IMR-90 (cell line): ENCODE measurements around the gene DIP2B. TPM values are rescaled to one million over a fixed set of nuclear protein-coding genes. Genes with fewer than 3 reads are reported as not detected.

Source experiments
- ATAC-seq: fragments of 200-7000 bp; cut with Tn5 transposase; 2 replicates; pipeline ENCODE4 v1.9.1; 2020; ENCODE audit warnings: low read depth, mild to moderate bottlenecking, moderate library complexity
- BruUV-seq: library from RNA; stranded (reverse); fragments of 400-500 nt; replicated peaks from 2 replicates; lab custom pipeline; 2021; lab: Mats Ljungman, UMichigan
- CTCF ChIA-PET: fragments of 300-600 bp; formaldehyde crosslinking; extraction: SDS; loops from one replicate; lab custom pipeline; 2021; ENCODE audit warnings: antibody characterized with exemption; lab: Yijun Ruan, JAX
- POLR2A ChIA-PET: fragments of 300-600 bp; sonication (Branson Sonifier 250); formaldehyde crosslinking; loops from one replicate; lab custom pipeline; 2022; ENCODE audit warnings: antibody characterized with exemption; ENCODE audit not compliant: unreplicated experiment; lab: Charles Lee
- DNase-seq: peaks from one replicate; pipeline ENCODE4 v3.0.0; 2013
- H2AFZ ChIP-seq: replicated peaks from 2 replicates; pipeline ENCODE3; 2013; ENCODE audit warnings: low read length, mild to moderate bottlenecking; ENCODE audit not compliant: poor library complexity
- H2AK5ac ChIP-seq: 2 replicates; pipeline ENCODE4 v1.6.1; 2013; ENCODE audit warnings: low read depth, low read length, inconsistent platforms
- H2AK9ac ChIP-seq: replicated peaks from 2 replicates; pipeline ENCODE3; 2013; ENCODE audit warnings: mild to moderate bottlenecking, low read depth, low read length, moderate library complexity; ENCODE audit not compliant: poor library complexity
- H2BK120ac ChIP-seq: 2 replicates; pipeline ENCODE4 v1.6.1; 2013; ENCODE audit warnings: low read depth, low read length, inconsistent platforms
- H2BK15ac ChIP-seq: 3 replicates; pipeline ENCODE4 v1.6.1; 2013; ENCODE audit warnings: low read depth, low read length, inconsistent platforms
- H2BK20ac ChIP-seq: 2 replicates; pipeline ENCODE4 v1.6.1; 2013; ENCODE audit warnings: low read depth, mild to moderate bottlenecking, inconsistent platforms, low read length, moderate library complexity
- H2BK5ac ChIP-seq: 2 replicates; pipeline ENCODE4 v1.6.1; 2013; ENCODE audit warnings: mild to moderate bottlenecking, low read depth, low read length, inconsistent platforms; ENCODE audit not compliant: poor library complexity, severe bottlenecking
- H3K14ac ChIP-seq: replicated peaks from 2 replicates; pipeline ENCODE4 v1.6.1; 2013; ENCODE audit warnings: low read depth, low read length, inconsistent platforms
- H3K18ac ChIP-seq: 2 replicates; pipeline ENCODE4 v1.6.1; 2013; ENCODE audit warnings: low read depth, low read length, control low read depth
- H3K23ac ChIP-seq: 2 replicates; pipeline ENCODE4 v1.6.1; 2013; ENCODE audit warnings: low read depth, low read length, inconsistent platforms
- H3K27ac ChIP-seq: 2 replicates; pipeline ENCODE4 v1.5.1; 2013; ENCODE audit warnings: mild to moderate bottlenecking, control low read depth, low read length; ENCODE audit not compliant: insufficient read depth
- H3K27me3 ChIP-seq: 2 replicates; pipeline ENCODE4 v1.6.1; 2013; ENCODE audit warnings: low read length; ENCODE audit not compliant: control insufficient read depth, insufficient read depth
- H3K36me3 ChIP-seq: 2 replicates; pipeline ENCODE4 v1.6.1; 2013; ENCODE audit warnings: low read length, mixed read lengths; ENCODE audit not compliant: control insufficient read depth, insufficient read depth
- H3K4ac ChIP-seq: 2 replicates; pipeline ENCODE4 v1.6.1; 2013; ENCODE audit warnings: low read depth, low read length, inconsistent platforms
- H3K4me1 ChIP-seq: 2 replicates; pipeline ENCODE4 v1.6.1; 2013; ENCODE audit warnings: low read length, mixed read lengths; ENCODE audit not compliant: control insufficient read depth, insufficient read depth
- H3K4me2 ChIP-seq: 2 replicates; pipeline ENCODE4 v1.6.1; 2013; ENCODE audit warnings: low read depth, mild to moderate bottlenecking, control low read depth, low read length, moderate library complexity
- H3K4me3 ChIP-seq: 2 replicates; pipeline ENCODE4 v1.5.1; 2013; ENCODE audit warnings: low read depth, mild to moderate bottlenecking, control low read depth, low read length, moderate library complexity; ENCODE audit not compliant: insufficient read depth
- H3K56ac ChIP-seq: 2 replicates; pipeline ENCODE4 v1.6.1; 2013; ENCODE audit warnings: low read length, inconsistent platforms; ENCODE audit not compliant: insufficient read depth; ENCODE audit errors: extremely low read depth
- H3K79me1 ChIP-seq, 2 experiments: 2 replicates each; pipeline ENCODE4 v1.6.1; 2013; ENCODE audit warnings: low read length in 2 of 2, inconsistent platforms in 1 of 2, low read depth in 1 of 2
- H3K9ac ChIP-seq: 2 replicates; pipeline ENCODE4 v1.6.1; 2013; ENCODE audit warnings: low read depth, low read length, control low read depth
- H3K9me1 ChIP-seq: 2 replicates; pipeline ENCODE4 v1.6.1; 2013; ENCODE audit warnings: low read length, inconsistent platforms; ENCODE audit not compliant: insufficient read depth
- H3K9me3 ChIP-seq: 2 replicates; pipeline ENCODE4 v1.6.1; 2013; ENCODE audit warnings: low read length; ENCODE audit not compliant: control insufficient read depth, insufficient read depth
- H4K20me1 ChIP-seq: 2 replicates; pipeline ENCODE4 v1.6.1; 2013; ENCODE audit warnings: low read length, inconsistent platforms; ENCODE audit not compliant: insufficient read depth
- H4K5ac ChIP-seq: 2 replicates; pipeline ENCODE4 v1.6.1; 2013; ENCODE audit warnings: mild to moderate bottlenecking, low read depth, low read length, control low read depth
- H4K8ac ChIP-seq, 2 experiments: 2 replicates each; pipeline ENCODE4 v1.6.1; 2013; ENCODE audit warnings: low read depth in 2 of 2, low read length in 2 of 2, control low read depth in 1 of 2, inconsistent platforms in 1 of 2
- H4K91ac ChIP-seq: 2 replicates; pipeline ENCODE4 v1.6.1; 2013; ENCODE audit warnings: low read depth, low read length, inconsistent platforms; ENCODE audit not compliant: insufficient read depth
- BHLHE40 ChIP-seq: fragments of 150-350 bp; IDR thresholded peaks from 2 replicates; pipeline ENCODE4 v1.6.1; 2016; ENCODE audit warnings: mild to moderate bottlenecking, low read depth, low read length
- CEBPB ChIP-seq: IDR thresholded peaks from 2 replicates; pipeline ENCODE4 v1.6.1; 2012; ENCODE audit warnings: low read depth, low read length, improper control_type of control experiment
- CHD1 ChIP-seq: IDR thresholded peaks from 2 replicates; pipeline ENCODE4 v1.6.1; 2012; ENCODE audit warnings: low read depth, low read length, improper control_type of control experiment
- FOS ChIP-seq: fragments of 150-350 bp; IDR thresholded peaks from 2 replicates; pipeline ENCODE4 v1.6.1; 2016; ENCODE audit warnings: low read depth, low read length
- MAFK ChIP-seq: IDR thresholded peaks from 2 replicates; pipeline ENCODE4 v1.6.1; 2012; ENCODE audit warnings: low read depth, low read length, improper control_type of control experiment
- MAZ ChIP-seq: IDR thresholded peaks from 2 replicates; pipeline ENCODE4 v1.6.1; 2012; ENCODE audit warnings: low read depth, mild to moderate bottlenecking, low read length, improper control_type of control experiment, moderate library complexity, borderline replicate concordance
- MXI1 ChIP-seq: IDR thresholded peaks from 2 replicates; pipeline ENCODE4 v1.6.1; 2012; ENCODE audit warnings: low read depth, mild to moderate bottlenecking, low read length, moderate library complexity, borderline replicate concordance
- NFE2L2 ChIP-seq: fragments of 150-350 bp; IDR thresholded peaks from 2 replicates; pipeline ENCODE4 v1.6.1; 2016; ENCODE audit warnings: low read depth, mild to moderate bottlenecking, low read length
- POLR2A ChIP-seq: IDR thresholded peaks from 2 replicates; pipeline ENCODE4 v1.6.1; 2012; ENCODE audit warnings: mild to moderate bottlenecking, low read depth, low read length
- RAD21 ChIP-seq: IDR thresholded peaks from 2 replicates; pipeline ENCODE4 v1.6.1; 2012; ENCODE audit warnings: low read length, improper control_type of control experiment
- RCOR1 ChIP-seq: IDR thresholded peaks from 2 replicates; pipeline ENCODE4 v1.6.1; 2012; ENCODE audit warnings: mild to moderate bottlenecking, low read length, improper control_type of control experiment; ENCODE audit not compliant: insufficient replicate concordance
- RFX5 ChIP-seq: IDR thresholded peaks from 2 replicates; pipeline ENCODE4 v1.8.0; 2012; ENCODE audit warnings: low read depth, mild to moderate bottlenecking, low read length, moderate library complexity
- SMC3 ChIP-seq: fragments of 150-350 bp; IDR thresholded peaks from 2 replicates; pipeline ENCODE4 v1.6.1; 2016; ENCODE audit warnings: low read depth, mild to moderate bottlenecking, antibody characterized with exemption, low read length, moderate library complexity
- WGBS, 2 experiments: methylation state at CpG; one replicate each; pipeline versions ENCODE4 v1.1.5 to v1.1.7; 2013; ENCODE audit warnings: missing lambda C conversion rate in 2 of 2; ENCODE audit not compliant: insufficient read length in 1 of 2; ENCODE audit errors: extremely low coverage in 2 of 2; 5-methylcytosine and 5-hydroxymethylcytosine counted together
- dilution Hi-C: fragments of 300-500 bp; cut with HindIII; formaldehyde crosslinking; loops from one replicate; pipeline ENCODE4 v1.14.3; 2018; ENCODE audit warnings: low sequenced_read_pairs; ENCODE audit not compliant: unreplicated experiment
- in situ Hi-C: fragments of 300-500 bp; cut with MboI; formaldehyde crosslinking; loops from 3 replicates; pipeline ENCODE4 v1.14.3; 2019; ENCODE audit warnings: low sequenced_read_pairs, inconsistent platforms, mixed read lengths
- intact Hi-C: fragments of 100-400 bp; cut with micrococcal nuclease; formaldehyde crosslinking; loops from 2 replicates; pipeline ENCODE4 v1.10.0; 2022
- polyA plus RNA-seq, 3 experiments: library from polyadenylated mRNA; depleted of rRNA; stranded (reverse); fragments of >200 nt; gene quantifications; 2 replicates each; pipeline ENCODE4 v1.2.3, GENCODE V29; 2012; ENCODE audit warnings: low replicate concordance in 1 of 3
- total RNA-seq: library from RNA; depleted of rRNA; stranded (reverse); fragments of >200 nt; gene quantifications from 2 replicates; pipeline ENCODE4 v1.2.3, GENCODE V29; 2012
- TF ChIP-seq, protein P1 (sequence below): fragments of 150-350 bp; IDR thresholded peaks from 2 replicates; pipeline ENCODE4 v1.6.1; 2017; ENCODE audit warnings: mild to moderate bottlenecking, antibody characterized with exemption, low read length, low read depth
- TF ChIP-seq, protein P2 (sequence below): conservative IDR thresholded peaks from 2 replicates; pipeline ENCODE4 v1.5.1; 2012; ENCODE audit warnings: mild to moderate bottlenecking, low read depth, low read length, improper control_type of control experiment
- TF ChIP-seq, protein P3 (sequence below): fragments of 150-350 bp; IDR thresholded peaks from 2 replicates; pipeline ENCODE4 v1.6.1; 2016; ENCODE audit warnings: low read depth, mild to moderate bottlenecking, low read length, moderate library complexity, borderline replicate concordance

DIP2B gene
- total and polyA plus RNA-seq, 2 of the 4 experiments (the other 2 are of a cell fraction) = 7.7 to 12.9 TPM

DNA sequence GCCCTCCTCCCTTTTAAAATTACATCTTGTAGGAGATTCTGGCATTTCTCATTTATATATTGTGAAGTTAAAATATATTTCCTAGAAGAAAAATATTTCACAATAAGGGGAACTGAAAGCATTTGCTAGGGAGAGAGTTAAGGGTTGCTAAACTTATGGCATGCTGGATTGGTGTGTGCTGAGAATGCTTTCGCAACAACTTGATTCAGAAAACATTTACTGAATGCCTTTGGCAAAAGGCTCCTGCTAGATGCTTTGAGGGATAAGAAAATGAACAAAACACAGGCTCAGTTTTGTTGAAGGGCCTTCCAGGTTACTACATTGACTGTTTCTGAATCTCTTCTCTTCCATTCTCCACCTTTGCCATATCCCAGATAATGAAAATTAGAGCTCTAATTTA lies 67.5 kb downstream of the DIP2B start:
- no peak overlapping the region for H3K4ac ChIP-seq
- H2AK5ac ChIP-seq = no peak overlapping the region
- H4K8ac ChIP-seq = no peak overlapping the region
- H2BK20ac ChIP-seq = no peak overlapping the region
- TF ChIP-seq MAZ = no peak
- TF ChIP-seq CEBPB = peak; percentile 99
- TF ChIP-seq, protein P1, sequence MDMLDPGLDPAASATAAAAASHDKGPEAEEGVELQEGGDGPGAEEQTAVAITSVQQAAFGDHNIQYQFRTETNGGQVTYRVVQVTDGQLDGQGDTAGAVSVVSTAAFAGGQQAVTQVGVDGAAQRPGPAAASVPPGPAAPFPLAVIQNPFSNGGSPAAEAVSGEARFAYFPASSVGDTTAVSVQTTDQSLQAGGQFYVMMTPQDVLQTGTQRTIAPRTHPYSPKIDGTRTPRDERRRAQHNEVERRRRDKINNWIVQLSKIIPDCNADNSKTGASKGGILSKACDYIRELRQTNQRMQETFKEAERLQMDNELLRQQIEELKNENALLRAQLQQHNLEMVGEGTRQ = no peak
- peak; percentile 22; the same call in 1 of the 2 replicates for TF ChIP-seq SMC3
- TF ChIP-seq, protein P2, sequence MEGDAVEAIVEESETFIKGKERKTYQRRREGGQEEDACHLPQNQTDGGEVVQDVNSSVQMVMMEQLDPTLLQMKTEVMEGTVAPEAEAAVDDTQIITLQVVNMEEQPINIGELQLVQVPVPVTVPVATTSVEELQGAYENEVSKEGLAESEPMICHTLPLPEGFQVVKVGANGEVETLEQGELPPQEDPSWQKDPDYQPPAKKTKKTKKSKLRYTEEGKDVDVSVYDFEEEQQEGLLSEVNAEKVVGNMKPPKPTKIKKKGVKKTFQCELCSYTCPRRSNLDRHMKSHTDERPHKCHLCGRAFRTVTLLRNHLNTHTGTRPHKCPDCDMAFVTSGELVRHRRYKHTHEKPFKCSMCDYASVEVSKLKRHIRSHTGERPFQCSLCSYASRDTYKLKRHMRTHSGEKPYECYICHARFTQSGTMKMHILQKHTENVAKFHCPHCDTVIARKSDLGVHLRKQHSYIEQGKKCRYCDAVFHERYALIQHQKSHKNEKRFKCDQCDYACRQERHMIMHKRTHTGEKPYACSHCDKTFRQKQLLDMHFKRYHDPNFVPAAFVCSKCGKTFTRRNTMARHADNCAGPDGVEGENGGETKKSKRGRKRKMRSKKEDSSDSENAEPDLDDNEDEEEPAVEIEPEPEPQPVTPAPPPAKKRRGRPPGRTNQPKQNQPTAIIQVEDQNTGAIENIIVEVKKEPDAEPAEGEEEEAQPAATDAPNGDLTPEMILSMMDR = no peak
- no peak for TF ChIP-seq FOS
- no peak for TF ChIP-seq POLR2A
- TF ChIP-seq RFX5 = no peak
- no peak for TF ChIP-seq RAD21
- no peak for TF ChIP-seq MAFK
- TF ChIP-seq, protein P3, sequence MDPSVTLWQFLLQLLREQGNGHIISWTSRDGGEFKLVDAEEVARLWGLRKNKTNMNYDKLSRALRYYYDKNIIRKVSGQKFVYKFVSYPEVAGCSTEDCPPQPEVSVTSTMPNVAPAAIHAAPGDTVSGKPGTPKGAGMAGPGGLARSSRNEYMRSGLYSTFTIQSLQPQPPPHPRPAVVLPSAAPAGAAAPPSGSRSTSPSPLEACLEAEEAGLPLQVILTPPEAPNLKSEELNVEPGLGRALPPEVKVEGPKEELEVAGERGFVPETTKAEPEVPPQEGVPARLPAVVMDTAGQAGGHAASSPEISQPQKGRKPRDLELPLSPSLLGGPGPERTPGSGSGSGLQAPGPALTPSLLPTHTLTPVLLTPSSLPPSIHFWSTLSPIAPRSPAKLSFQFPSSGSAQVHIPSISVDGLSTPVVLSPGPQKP = no peak
- TF ChIP-seq MXI1 = 0 out of 2 replicates have a peak, but pooled peaks have one; percentile 25
- TF ChIP-seq BHLHE40 = no peak; the same call in 1 of the 2 replicates
- TF ChIP-seq RCOR1 = no peak
- no peak for TF ChIP-seq NFE2L2
- no peak for TF ChIP-seq CHD1
- no TSS peak for BruUV-seq
- H3K9ac ChIP-seq = no peak overlapping the region
- H3K4me3 ChIP-seq = no peak overlapping the region
- H2BK120ac ChIP-seq = no peak overlapping the region
- no peaks in the 10 kb centered on the region for H3K27me3 ChIP-seq
- no peak overlapping the region for H3K14ac ChIP-seq
- WGBS, 2 experiments = no CpG with 5 or more reads among the region's 1 CpG
- no peak overlapping the region for H3K18ac ChIP-seq
- H4K20me1 ChIP-seq = peaks cover 33% of the 10 kb centered on the region; the same call in 1 of the 2 replicates
- H3K36me3 ChIP-seq = no peaks in the 10 kb centered on the region
- no peak overlapping the region for H2AK9ac ChIP-seq
- in situ Hi-C loops (no loop called here), intact Hi-C loops (loop anchor here (5.0 kb wide), 3 partner anchors 50 to 65 kb away; no protein-coding TSS in a partner anchor), dilution Hi-C loops (no loop called here)
- H3K4me2 ChIP-seq = peak overlapping the region; percentile 62
- H3K79me1 ChIP-seq = peaks cover 24 to 70% of the 10 kb centered on the region in 2 experiments
- ChIA-PET POLR2A (no interaction called here), CTCF (no interaction called here)
- H4K91ac ChIP-seq = no peak overlapping the region
- peaks cover 29% of the 10 kb centered on the region for H3K4me1 ChIP-seq
- H4K5ac ChIP-seq = no peak overlapping the region
- no peak overlapping the region for H2BK15ac ChIP-seq
- no peak overlapping the region for H2AFZ ChIP-seq
- H3K9me1 ChIP-seq = peaks cover 19% of the 10 kb centered on the region
- peak; percentile 89 for DNase-seq
- no peak overlapping the region for H3K23ac ChIP-seq
- H2BK5ac ChIP-seq = peak overlapping the region; percentile 47
- no peaks in the 10 kb centered on the region for H3K9me3 ChIP-seq
- peak overlapping the region; percentile 71; the same call in 1 of the 2 replicates for H3K27ac ChIP-seq
- no peak overlapping the region for H3K56ac ChIP-seq
- peak; percentile 78 for ATAC-seq
